CD4-positive, alpha-beta T cell treated with Interleukin-6 for 4 hours (primary cell): Measurements from ENCODE around the gene PRDM13.
"Not testable (repeated sequence)": the region's sequence is repeated elsewhere in the genome, so short reads cannot be mapped to it uniquely, and the experiment has no call there.

Experiments used
- DNase-seq: peaks from one replicate; pipeline ENCODE4 v3.0.0-alpha.2; 2020; ENCODE audit warnings: mixed read lengths

Gene PRDM13

DNA sequence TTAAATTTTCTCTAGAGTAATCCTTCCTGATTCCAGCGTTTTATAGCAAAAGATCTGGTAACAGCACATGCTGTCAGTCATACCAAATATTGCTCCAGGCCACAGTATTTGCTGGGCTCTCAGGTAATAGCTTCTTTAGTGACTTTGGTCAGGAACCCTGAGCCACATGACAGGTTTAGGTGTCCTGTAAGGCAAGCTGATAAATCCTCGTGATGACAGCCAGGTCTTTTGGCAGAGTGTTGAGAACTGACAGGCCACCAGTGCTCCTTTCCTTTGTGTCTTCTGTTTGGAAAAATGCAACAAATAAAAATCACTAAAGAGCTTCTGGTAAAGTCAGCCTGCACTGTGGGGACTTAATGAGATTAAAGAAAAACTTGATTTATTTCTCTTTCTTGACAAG is 34.6 kb downstream of the PRDM13 start:
- no peak for DNase-seq

DNA sequence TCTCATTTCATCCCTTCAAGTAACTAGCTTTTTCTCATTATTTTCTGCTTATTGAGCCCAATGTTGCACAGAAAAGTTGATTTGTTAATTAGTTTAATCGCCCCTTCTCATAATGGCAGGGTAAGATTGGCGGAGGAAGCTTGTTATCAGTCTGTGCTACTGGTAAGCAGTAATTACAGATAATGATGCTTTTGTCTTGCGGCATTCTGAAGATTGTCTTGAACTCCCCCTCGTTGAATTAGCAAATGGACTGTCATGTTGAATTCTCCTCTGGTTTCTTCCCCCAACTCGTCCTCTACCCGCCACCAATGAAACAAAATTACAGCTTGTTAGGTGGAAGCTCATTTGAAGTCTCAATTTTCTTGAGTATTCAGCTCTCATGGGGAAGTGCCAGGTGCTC is 39.4 kb downstream of the PRDM13 start:
- no peak for DNase-seq

- not testable (repeated sequence) for DNase-seq
These were observed 43.5 kb downstream of the PRDM13 start for GRCh38 chr6:99650091-99650571.

DNA sequence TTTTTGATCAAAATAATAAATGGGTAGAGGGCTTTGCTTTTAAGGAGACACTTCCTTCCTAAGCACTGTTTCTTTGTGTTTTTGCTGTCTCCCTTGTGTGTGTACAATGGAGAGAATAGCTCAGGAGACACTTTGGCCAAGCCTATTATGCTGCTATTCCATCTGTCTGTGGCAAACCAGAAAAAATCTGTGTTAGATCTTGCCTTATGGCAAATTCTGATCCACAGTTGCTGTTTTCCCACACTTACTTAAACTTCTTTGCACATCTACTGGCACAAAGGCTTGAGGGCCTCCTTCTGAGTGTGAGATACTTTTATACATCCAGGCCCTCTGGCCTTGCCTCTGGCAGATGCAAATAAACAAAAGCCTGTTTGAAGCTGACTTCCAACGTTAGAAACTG is 53.6 kb downstream of the PRDM13 start:
- no peak for DNase-seq

GRCh38 chr6:99661870-99662269 is 55.2 kb downstream of the PRDM13 start:
- DNase-seq, result no peak

GRCh38 chr6:99662616-99663015 is 56.0 kb downstream of the PRDM13 start:
- DNase-seq, result no peak
